NOMO-1 (cell line): ENCODE data around the gene LPXN.
"Not testable (repeated sequence)": the region's sequence is repeated elsewhere in the genome, so short reads cannot be mapped to it uniquely, and the experiment has no call there.

ENCODE experiments used
- DNase-seq, 2 experiments: peaks; one replicate each; lab custom pipeline; 2025; ENCODE audit not compliant: unreplicated experiment in 2 of 2; lab: John Stamatoyannopoulos, UW

The LPXN gene

GRCh38 chr11:58579192-58580129, 3.8 kb upstream of the LPXN start:
- peak; percentile 88 for DNase-seq

GRCh38 chr11:58578635-58579191, 3.1 kb upstream of the LPXN start, which contains the start of gene ZFP91:
Gene ZFP91 (plus strand): TSS chr11:58579063. CDS start chr11:58579282, 219 bp downstream.
- DNase-seq: peak; percentile 96 to 97

- DNase-seq: peak; percentile 97
Observed at GRCh38 chr11:58578136-58578634, 2.5 kb upstream of the LPXN start.

GRCh38 chr11:58577555-58578135, 2.0 kb upstream of the LPXN start:
- DNase-seq: peak; percentile 84 to 91

GRCh38 chr11:58576887-58577471, 1.3 kb upstream of the LPXN start:
- DNase-seq: peak in 1 of 2 experiments; percentile 51

GRCh38 chr11:58574881-58575280, 775 bp downstream of the LPXN start:
- DNase-seq: no peak

GRCh38 chr11:58573451-58574104, 2.1 kb downstream of the LPXN start:
- DNase-seq: peak; percentile 66 to 85

- not testable (repeated sequence) for DNase-seq
Observed at GRCh38 chr11:58572906-58573305, 2.8 kb downstream of the LPXN start.

GRCh38 chr11:58567889-58568512, 7.7 kb downstream of the LPXN start:
- DNase-seq: peak; percentile 39 to 51

- DNase-seq: peak; percentile 50 to 63
Observed at GRCh38 chr11:58564231-58564630, 11.4 kb downstream of the LPXN start.

GRCh38 chr11:58562375-58562800, 13.3 kb downstream of the LPXN start:
- DNase-seq: no peak

GRCh38 chr11:58561394-58562098, 14.1 kb downstream of the LPXN start:
- no peak for DNase-seq

- no peak for DNase-seq
Observed at GRCh38 chr11:58560842-58561241, 14.8 kb downstream of the LPXN start.

- no peak for DNase-seq
Observed at GRCh38 chr11:58549644-58550043, 26.0 kb downstream of the LPXN start.

- DNase-seq: no peak
Observed at GRCh38 chr11:58546841-58547240, 28.8 kb downstream of the LPXN start.

GRCh38 chr11:58531865-58532341, 43.8 kb downstream of the LPXN start:
- DNase-seq: no peak

- DNase-seq: no peak
Observed at GRCh38 chr11:58530236-58530635, 45.4 kb downstream of the LPXN start.

GRCh38 chr11:58527429-58527828, 48.2 kb downstream of the LPXN start:
- DNase-seq: no peak

- no peak for DNase-seq
Observed at GRCh38 chr11:58526721-58527120, 48.9 kb downstream of the LPXN start.
